HG02642 (cell line): ENCODE results near the gene RHBDF1.

Experiments
- ATAC-seq: cut with Tn5 transposase; IDR thresholded peaks from one replicate; pipeline ENCODE4 v1.9.1; 2021; ENCODE audit warnings: mild to moderate bottlenecking; ENCODE audit not compliant: unreplicated experiment, poor library complexity

Gene RHBDF1

DNA sequence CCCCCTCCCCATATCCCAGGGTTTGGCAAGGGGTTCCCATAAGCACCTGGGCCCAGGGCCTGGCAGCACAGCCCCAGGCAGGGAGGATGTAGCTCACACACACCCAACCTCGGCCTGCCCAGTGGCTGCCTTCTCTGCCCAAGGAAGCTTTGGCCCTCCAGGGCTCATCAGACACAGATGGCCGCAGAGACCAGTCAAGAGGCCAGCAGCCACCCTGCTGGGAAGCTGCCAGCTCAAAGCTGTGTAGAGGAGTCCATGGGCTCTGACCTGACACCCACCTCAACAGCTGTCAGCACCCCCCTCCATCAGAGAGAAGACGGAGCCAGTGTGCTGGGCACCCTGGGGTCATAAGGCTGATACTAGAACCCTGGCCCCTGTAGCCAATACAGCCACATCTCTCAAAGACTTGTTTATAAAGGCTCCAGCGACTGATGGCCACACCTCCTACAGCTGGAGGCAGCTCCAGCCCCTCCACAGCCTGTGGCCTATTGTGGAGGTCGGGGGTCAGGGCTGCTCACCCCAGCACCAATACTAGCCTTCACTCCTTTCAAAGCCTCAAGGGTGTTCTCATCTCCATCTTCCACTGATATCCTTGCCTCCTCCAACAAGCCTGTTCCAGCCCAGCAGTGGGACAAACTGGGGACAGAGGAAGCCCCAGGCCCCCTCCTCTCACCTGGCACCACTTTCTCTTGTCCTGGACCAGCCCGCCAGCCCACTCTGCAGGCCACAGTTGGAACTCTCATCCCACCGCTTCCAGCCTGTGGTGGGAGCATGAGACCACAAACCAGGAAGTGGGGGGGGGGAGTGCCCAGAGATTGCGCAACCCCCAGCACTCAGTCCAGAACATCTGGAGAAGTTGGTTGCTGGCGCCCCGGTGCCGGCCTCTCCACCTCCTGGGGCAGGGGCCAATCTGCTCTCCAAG lies 3.4 kb upstream of the RHBDF1 start:
- no peak for ATAC-seq

DNA sequence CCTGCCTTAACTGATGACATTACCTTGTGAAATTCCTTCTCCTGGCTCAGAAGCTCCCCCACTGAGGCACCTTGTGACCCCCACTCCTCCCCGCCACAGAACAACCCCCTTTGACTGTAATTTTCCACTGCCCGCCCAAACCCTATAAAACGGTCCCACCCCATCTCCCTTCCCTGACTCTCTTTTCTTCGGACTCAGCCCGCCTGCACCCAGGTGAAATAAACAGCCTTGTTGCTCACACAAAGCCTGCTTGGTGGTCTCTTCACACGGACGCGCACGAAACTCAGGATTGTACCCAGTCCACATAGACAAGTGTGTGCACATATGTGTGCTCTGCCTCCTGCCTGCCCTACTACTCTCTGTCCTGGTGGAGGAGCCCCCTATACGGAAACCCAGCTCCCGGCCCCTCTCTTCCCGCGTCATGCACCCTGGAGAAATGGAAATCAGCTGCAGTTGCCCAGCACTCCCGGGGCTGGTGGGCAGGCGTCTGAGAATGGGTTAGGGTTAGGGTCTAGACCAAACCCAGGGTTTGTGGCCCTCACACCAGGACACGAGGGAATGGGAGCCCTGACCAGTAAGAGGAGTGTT lies 2.4 kb upstream of the RHBDF1 start:
- no peak for ATAC-seq

DNA sequence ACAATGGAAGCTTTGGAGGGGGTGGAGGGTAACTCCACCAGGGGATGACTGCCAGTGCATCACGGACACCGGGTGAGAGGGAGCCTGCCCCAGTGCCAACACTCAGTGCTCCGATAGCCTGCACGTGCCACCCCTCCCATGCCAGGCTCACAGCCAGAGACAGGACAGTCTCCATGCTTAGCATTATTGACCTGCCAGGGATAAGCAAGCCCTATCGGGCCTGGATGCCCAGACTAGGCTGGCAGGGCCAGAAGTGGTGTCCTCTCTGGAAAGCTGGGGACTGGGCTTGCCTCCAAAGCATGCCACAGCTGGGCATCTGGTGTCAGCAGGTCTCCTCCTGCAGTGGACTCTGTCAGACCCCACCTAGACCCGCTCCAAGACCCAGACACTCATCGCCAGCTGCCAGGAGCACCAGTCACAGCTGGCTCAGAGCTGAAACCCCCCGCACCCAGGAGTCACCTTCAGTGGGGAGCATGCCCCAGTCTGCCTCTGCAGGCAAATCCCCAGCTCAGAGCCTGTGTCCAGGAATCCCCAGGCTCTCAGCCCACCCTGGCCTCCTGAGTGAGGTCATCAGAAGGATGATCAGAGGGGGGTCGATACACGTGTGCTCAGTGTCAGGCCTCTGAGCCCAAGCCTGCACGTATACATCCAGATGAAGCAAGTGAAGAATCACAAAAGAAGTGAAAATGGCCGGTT lies 1.8 kb upstream of the RHBDF1 start:
- ATAC-seq, result no peak

DNA sequence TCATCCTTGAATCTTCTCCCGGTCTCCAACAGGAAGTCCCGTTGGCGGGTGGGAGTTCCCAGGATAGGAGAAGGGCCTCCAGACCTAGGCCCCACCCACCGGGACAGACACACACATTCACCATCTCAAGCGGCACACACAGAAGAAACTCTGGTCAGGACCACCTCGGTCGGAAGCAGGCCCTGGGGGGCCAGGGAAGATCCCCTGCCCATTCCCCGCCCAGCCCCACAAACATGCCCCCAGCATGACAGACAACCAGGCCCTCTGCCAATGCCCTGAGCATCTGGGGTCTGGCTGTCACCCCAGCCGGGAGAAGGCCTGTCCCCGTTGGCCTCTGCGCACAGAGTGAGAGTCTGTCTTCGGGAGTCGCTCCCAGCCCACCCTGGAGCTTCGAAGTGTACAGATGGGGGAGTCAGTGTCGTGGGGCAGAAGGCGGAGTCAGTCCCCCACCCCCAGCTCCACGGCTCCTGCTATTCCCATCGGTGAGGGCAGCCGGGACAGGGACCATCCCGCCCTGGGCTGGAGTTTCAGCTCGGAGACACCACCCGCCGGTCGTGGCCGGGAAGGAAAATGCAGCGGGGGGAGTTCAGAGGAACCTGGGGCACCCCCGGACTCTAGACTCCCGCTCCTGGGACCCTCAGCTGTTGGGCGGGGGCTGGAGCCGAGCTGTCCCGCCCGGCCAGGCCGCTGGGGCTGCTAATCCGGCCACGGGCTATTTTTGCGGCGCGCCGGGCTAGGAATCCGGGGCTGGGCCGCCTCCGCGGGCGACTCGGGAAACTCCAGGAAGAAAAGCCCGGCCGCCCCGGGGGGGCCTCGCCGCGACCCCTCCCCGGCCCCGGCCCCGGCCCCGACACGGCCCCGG lies 660 bp downstream of the RHBDF1 start:
- ATAC-seq, result no peak

DNA sequence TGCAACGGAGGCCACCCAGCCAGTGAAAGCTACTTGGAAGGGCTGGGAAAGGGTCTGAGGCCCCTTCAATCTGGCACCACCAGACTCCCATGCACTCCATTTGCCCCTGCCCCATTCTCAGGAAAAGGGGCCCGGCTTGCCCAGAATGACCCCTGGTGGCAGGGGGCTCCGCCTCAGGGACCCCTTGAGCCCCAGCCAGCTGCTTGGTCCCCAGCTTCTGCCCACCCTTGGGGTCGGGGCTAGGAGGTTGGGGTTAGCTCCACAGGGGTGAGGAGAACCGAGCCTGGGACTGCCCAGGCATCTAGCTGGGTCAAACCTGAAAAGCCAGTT lies 1.3 kb downstream of the RHBDF1 start:
- ATAC-seq, result no peak

DNA sequence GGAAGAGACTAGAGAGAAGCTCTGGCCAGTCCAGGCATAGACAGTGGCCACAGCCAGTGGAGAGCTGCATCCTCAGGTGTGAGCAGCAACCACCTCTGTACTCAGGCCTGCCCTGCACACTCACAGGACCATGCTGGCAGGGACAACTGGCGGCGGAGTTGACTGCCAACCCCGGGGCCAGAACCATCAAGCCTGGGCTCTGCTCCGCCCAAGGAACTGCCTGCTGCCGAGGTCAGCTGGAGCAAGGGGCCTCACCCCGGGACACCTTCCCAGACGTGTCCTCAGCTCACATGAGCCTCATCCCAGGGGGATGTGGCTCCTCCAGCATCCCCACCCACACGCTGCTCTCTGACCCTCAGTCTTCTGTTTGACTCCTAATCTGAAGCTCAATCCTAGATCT lies 3.2 kb downstream of the RHBDF1 start:
- no peak for ATAC-seq

DNA sequence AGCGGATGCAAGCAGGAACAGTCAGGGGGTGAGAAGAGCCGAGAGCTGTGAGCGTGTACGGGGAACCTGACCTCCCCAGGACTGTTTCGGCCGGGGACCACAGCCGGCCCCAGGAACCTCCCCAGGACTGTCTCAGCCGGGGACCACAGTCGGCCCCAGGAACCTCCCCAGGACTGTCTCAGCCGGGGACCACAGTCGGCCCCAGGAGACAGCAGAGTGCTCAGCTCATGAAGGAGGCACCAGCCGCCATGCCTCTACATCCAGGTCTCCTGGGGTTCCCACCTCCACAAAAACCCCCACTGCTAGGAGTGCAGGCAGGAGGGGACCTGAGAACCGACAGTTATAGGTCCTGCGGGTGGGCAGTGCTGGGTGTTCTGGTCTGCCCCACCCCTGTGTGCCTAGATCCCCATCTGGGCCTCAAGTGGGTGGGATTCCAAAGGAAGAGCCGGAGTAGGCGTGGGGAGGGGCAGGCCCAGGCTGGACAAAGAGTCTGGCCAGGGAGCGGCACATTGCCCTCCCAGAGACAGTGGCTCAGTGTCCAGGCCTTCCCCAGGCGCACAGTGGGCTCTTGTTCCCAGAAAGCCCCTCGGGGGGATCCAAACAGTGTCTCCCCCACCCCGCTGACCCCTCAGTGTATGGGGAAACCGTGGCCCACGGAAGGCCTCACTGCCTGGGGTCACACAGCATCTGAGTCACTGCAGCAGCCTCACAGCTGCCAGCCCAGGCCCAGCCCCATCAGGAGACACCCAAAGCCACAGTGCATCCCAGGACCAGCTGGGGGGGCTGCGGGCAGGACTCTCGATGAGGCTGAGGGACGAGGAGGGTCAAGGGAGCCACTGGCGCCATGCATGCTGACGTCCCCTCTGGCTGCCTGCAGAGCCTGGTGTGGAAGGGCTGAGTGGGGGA lies 4.3 kb downstream of the RHBDF1 start:
- ATAC-seq, result no peak

DNA sequence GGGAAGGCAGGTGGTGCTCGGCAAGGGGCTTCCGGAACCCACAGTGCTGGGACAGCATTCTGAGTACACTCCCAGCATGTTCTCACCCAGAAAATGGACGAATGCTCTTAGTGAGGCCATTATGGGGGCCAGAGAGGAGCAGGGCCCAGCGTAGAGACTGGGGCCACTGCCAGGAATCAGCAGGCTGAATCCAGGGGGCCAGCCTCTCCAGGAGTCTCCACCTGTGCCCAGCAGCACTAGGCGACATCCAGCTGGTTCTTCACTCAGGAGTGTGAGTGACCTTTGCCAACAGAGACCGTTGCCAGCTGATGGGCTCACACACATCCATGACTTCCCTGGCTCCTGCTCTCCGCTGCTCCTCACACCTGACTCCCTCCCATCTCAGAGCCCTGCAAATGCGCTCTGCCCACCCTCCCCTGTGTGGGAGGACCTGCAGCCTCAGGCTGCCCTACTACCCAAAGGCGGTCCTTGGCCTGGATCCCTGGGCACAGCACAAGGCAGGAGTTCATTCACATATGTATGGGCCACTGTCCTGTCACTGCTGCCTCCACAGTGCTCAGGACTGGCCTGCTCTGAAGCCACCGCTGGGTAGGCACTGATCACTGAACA lies 5.1 kb downstream of the RHBDF1 start:
- no peak for ATAC-seq

DNA sequence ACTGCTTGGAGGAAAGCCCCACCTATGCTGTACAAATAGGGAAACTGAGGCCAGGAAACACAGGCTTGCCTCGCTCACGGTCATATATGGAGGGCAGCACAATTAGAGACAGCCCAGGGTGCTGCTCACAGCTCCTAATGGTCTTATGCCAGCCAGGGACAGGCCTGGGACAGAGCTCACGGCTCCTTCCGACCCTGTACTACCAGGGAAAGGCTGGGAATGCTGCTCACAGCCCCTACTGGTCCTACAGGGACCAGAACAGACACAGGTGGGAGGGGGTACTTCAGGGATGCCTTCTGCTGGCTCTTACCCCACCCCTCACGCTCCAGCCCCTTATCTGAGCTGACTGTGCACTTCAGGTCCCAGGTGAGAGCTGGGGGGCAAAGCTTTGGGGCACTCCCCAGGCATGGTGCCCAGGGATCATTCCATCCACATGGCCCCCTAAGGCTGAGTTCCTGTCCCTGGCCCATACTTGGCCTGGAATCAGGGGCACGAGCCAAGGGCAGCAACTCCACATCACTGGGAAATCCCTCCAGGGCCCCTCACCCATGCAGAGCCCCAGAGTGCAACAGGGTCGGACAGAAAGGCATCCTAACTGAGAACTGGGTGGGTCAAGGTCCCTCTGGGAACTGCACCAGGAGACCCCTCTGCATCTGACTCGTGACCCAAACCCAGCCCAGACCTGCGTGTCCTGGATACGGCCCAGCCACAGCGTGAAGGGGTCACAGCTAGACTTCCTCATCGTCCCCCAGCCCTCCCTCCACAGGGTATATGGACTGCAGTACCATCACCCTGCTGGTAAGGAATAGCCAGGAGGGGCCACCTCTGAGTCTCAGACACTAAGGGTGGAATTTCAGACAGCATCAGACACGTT lies 5.9 kb downstream of the RHBDF1 start:
- ATAC-seq, result no peak

DNA sequence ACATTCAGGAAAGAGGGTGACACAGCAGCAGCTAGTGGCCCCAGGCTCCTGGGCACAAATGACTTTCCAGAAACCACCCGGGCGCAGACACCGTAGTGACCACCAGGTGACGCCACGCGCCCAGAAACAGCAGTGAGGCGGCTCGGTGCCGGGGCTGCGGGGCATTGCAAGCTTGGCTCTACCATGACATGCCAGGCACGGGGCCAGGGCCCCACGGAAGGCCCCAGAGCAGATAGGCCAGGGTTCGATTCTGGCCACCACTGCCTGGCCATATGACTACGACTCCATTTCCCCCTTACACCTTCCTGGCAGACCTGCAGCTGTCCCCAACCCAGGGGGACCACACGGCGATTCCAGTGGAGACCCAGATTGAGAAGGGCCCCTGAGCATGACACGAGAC lies 6.7 kb downstream of the RHBDF1 start:
- no peak for ATAC-seq

DNA sequence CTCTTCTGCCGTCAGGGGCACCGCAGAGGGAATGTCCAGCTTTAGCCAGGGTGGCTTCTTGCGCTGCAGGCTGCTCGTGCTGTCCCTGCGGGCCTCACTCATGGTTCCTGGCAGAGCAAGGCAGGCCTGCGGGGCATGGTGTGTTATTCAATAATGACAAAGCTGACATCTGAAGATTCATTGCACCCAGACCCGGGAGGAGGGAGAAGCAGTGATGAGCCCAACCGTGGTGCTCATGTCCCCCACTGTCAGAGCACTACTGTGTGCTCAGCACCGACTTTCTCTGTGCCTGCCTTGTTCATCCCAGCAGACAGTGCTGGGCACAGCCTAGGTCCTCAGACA lies 7.5 kb downstream of the RHBDF1 start:
- ATAC-seq, result no peak

DNA sequence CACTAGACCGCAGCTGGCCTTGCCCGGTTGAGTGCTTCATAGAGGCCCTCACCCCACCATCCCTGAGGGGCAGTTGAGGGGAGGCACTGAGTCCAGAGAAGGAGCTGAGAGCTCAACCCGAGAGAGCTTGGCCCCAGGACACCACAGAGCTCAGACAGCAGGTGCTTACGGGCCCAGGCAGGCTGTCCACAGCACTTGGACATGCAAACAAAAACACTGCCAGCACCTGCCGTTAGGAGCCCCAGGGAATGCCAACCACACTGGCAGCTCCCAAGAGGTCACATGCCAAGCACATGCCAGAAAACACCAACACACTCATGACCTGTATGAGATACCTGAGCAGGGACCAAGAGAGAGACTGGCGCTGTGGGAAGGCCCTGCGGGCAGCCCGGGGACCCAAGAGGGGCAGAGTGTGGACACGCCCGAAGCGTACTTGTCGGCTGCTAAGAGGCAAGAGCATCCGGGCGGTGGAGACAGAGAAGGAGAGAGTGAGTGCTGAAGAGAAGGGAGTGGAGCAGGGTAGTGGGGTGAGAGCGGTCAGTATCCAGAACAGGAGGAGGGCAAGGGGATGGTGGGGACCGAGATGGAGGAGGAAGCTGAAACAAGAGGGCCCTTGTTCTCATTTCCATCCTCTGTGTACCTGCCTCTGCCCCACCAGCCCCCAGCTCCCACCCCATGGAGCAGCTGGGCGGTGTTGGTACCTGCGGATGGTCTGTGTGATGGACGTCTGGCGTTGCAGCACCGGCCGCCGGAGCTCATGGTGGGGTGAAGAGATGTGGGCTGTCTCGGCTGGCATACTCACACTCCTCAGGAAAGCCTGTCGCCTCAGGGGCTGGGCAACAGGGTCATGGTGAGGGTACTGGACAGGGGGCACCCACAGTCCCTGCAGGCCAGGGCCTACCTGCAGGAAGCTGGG lies 8.2 kb downstream of the RHBDF1 start:
- ATAC-seq, result no peak

DNA sequence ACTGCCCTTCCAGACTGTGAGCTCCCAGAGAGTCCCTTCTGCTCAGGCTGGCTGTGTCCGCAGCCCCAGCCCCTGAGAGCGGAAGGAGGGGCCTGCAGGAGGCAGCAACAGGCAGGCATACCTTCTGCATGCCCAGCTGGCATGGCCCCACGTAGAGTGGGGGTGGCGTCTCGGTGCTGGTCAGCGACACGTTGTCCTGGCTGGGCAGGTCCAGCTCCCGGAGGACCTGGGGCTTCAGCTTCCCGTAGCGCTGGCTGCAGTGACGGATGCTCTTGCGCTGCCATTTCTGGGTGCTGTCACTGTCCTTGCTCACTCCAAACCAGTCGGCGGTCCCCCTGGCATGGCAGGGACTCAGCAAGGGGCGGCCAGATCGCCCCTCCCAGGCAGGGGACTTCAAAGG lies 9.0 kb downstream of the RHBDF1 start:
- ATAC-seq, result no peak

DNA sequence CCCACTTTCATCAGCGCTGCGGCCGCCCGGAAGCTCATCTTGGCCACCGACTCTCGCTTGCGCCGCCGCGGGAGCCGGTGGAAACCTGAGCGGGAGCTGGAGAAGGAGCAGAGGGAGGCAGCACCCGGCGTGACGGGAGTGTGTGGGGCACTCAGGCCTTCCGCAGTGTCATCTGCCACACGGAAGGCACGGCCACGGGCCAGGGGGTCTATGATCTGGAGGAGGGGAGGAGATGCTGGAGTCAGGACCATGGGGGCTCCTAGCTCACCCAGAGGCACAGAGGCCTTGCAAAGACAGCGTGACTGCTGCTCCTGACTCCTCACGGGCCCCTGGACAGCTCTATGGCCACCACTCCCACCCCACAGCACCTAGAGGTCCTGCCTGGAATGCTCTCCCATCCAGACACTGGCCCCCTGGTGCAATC lies 9.5 kb downstream of the RHBDF1 start:
- ATAC-seq, result no peak

DNA sequence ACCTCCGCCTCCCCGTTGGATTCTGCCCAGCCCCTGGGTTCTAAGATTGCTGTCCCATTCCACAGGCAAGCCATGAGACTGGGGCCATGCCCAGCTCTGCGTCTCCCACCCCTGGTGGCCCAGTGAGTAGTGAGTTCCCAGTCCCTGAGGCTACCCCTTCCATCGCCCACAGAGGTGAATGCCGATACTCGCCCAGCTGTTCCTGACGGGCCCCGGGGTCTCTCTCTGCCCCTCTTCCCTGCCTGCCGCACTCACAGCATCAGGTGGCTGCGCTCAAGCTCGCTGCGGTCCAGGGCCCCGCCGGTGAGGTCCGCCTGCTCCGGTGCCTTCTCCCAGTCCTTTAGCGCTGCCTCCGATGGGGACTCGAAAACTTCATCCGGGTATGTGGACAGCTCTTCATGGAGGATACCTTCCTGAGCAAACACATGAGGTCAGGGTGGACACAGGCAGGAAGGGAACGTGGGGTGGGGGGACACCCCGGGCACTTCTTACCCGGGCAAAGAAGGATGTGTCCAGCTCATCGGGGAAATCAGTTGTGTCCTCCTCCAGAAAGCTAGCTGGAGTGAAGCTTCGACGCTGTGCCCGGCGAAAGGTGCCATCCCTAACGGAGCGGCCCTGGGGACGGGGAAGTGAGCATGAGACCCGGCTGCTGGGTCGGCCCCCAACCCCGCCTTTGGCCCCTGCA lies 10.0 kb downstream of the RHBDF1 start:
- ATAC-seq, result no peak

DNA sequence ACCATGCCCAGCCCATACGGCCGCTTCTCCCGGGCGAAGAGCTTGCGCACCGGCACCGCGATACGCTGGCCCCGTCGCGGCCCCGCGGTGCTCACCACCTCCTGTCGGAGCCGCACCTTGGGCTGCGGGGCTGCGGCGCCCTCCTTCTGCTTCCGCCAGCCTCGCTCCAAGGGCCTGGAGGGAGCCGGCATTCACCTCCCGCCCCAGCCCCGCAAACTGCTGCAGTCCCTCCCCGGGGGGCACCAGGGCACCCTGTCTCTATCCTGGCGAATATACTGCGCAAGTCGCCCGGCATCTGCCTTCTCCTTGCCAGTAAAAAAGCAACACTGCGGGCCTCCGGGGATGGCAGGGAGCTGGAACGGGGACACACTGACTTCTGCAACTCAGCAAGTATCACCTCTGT lies 10.6 kb downstream of the RHBDF1 start:
- no peak for ATAC-seq
